SW480 (cell line): Measurements from ENCODE around the gene HOXC13.

Source experiments
- DNase-seq: peaks from one replicate; pipeline ENCODE4 v3.0.0-alpha.2; 2016; ENCODE audit warnings: low spot score

The HOXC13 gene

DNA sequence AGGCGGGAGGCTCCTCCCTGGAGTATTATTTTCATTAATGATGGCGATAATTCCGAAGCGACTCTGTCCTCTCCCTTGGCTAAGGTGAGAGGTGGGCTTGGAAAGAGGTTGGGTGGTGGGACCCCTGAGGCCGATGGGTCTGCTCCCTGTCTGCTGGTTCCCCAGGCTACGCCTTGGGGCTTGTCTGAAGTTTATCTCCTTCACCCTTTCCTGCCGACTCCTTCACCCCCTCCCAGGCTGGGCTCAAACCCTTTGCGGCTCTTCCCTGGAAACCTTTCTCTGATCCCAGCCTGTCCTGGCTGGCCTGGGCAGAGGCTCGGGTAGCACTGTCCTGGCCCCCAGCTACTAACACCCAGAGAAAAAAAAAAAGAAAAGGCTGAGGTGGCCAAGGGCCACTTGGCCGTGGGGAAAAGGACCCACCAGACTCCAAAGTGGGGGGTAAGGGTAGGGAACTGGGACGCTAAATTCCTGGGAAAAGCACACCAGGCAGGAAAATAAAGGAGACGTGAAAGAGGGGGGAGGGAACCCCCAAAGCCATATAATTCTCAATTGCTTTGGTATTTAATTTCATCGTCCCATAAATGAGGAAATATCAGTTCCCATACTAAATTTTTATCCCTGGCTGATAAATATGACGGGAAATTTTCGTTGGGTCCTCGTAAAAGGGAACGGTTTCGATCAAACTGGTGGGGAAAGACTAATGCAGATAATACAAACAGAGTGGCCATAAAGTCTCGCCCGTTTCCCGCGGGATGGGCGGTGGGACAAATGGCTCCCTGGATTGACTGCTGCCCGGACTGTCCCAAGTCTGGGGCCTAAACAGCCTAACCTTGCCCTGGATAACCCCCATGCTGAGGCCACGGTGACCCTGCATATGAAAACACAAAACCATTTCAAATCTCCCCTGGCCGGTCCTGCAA, 44.3 kb downstream of the HOXC13 start:
- DNase-seq: no peak

DNA sequence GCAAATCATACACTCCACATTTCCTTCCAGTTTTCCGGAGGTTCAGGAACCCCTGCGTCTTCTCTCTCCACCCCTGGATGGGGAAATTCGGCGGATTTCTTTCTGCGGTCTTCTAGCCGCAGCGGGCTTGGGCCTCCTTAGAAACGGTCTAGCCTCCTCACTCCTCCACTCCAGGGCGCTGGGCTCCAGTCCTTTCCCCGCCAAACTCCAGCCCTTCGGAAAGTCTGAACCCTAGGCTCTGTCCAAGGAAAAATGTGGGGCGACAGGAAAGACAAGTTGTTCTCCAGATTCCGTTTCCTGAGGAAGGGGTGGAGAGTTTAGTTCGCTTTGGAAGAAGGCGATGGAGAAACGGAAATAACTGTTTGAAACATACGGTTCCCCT, 44.9 kb downstream of the HOXC13 start:
- no peak for DNase-seq

DNA sequence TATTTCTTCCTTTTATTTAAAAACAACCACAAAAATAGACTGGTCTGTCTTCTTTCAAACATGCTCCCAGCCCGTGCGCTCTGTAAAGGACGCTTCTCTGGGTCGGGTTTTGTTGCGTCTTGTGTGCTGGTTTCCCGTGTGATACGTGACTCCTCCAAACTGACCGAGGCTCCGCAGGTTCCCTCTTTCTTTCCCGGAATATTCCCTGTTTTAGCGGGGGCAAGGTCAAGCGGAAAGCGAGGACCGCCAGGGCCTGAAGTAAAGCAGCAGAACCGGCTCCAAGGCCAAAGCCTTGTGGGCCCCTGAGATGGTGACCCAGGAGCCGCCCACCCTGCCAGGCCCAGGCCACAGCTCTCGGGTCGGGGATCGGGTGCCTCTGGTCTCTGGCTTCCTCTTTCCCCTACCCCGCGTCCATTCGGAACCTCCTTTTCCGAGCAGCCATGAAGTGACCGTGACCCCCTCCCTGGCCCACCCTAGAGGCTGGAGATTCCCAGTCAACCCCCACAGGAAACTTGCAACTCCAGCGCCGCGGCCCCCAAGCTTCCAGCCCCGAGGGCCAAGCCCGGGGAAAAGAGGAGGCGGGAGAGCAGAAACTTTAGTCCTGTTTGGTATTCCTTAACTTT, 45.4 kb downstream of the HOXC13 start:
- no peak for DNase-seq

DNA sequence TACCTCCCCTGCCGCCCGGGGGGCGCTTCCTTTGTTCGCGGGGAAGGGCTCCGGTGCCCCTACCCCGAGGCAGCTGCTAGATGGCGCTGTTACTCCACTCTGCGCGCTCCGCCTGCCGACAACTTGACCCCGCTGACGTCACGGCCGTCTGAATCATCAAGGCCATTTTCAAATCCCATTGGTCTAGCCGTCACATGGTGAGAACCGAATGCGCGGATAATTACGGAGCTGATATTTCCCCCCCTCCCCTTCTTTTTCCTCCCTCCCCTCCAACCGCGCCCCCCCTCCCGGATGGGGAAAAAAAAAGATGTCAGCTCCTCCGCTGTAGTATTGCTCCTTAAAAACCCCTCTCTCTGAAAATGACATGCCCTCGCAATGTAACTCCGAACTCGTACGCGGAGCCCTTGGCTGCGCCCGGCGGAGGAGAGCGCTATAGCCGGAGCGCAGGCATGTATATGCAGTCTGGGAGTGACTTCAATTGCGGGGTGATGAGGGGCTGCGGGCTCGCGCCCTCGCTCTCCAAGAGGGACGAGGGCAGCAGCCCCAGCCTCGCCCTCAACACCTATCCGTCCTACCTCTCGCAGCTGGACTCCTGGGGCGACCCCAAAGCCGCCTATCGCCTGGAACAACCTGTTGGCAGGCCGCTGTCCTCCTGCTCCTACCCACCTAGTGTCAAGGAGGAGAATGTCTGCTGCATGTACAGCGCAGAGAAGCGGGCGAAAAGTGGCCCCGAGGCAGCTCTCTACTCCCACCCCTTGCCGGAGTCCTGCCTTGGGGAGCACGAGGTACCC, 46.5 kb downstream of the HOXC13 start, which contains the start of gene HOXC10:
Gene HOXC10, plus strand, starts transcription at position 246 of the 791 bp plus-strand sequence. Its CDS starts 114 bp downstream, at position 360.
- peak; percentile 94 for DNase-seq

DNA sequence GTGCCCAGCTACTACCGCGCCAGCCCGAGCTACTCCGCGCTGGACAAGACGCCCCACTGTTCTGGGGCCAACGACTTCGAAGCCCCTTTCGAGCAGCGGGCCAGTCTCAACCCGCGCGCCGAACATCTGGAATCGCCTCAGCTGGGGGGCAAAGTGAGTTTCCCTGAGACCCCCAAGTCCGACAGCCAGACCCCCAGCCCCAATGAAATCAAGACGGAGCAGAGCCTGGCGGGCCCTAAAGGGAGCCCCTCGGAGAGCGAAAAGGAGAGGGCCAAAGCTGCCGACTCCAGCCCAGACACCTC, 47.0 kb downstream of the HOXC13 start:
- DNase-seq: no peak

DNA sequence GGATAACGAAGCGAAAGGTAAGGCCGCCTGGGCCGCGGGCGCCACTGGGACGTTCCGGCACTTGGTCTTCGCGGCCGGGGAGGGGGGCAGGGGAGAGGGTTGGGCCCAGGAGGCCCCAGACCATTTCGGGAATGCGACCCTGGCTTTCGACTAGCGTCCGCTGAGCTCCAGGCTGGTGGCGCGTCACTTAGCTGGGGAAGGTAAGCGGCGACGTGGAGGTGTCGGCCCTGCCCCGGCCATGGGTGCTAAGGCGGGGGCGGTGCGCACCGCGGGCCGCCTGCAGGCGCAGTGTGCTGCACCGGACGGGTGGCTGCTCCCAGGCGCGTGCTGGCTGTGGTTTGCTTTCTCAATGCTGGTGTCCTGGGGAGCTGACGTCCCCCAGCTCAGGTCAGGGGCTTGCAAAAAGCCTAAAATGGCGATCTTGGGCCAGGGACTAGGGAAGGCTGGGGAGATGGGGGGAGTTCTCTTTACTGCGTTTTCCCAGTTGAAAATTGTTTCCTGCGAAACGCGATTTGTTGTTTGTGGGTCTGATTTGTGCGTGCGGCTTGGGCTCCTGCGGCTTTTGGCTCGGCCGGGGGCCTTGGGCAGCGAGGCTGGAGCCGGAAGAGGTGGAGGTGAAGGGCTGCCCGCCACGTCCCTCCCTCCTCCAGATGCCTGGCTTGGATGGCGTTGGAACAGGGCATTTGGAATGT, 47.5 kb downstream of the HOXC13 start:
- DNase-seq: peak; percentile 49

DNA sequence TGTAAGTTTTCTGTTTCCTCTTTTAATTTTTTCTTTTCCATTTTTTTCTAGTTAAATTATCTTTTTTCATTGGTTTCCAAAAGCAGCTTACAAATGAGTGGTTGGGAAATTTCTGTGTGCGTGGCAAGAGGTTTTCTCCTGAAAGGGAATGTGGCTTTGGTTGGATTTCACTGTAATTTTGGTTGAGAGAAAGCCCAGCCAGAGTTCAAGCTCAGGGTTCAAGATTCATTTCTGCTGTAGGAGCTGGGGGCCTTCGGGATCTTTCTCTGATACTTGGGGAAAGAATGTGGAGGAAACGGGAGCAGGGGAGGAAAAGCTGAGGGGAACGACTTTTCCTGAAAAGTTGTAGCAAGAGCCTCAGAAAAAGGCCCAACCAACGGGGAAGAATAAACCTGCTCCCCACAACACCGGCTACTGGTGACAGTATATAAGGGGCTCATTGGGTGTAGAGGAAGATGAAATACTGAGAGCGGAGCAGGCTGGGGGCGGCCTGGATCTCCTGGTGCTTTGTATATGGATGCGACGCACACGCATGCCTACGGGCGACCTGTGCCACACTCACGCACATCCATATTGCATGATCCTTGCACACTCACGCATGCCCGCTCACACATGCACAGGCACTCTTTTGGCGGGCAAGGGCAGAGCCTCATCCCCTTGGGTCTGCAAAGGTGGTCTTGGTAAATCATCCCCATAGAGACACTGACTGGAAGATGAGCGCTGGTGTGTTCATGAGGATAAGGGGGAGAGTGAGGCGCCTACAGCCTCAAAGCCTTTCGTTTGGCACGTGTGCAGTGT, 48.3 kb downstream of the HOXC13 start:
- no peak for DNase-seq

DNA sequence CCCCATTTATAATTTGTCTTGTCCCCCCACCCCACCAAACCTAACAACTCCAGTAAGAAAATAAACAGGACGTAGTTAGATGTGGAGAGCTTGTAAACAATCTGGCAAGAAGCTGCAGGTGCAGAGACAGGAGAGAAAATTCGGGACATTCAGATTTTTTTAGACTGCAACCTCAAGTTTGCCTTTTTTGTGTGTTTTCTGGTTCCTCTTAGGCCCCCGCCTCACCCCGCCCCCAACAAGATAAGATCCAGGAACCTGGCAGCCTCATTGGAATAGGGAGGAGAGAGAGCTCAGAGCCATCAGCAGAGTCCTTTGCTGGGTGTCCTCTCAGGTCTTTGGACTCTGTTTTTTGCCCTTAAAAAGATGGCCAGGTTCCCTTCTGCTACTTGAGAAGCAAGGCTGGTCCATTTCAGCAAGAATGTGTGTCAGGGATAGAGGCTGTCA, 49.2 kb downstream of the HOXC13 start:
- DNase-seq: no peak

DNA sequence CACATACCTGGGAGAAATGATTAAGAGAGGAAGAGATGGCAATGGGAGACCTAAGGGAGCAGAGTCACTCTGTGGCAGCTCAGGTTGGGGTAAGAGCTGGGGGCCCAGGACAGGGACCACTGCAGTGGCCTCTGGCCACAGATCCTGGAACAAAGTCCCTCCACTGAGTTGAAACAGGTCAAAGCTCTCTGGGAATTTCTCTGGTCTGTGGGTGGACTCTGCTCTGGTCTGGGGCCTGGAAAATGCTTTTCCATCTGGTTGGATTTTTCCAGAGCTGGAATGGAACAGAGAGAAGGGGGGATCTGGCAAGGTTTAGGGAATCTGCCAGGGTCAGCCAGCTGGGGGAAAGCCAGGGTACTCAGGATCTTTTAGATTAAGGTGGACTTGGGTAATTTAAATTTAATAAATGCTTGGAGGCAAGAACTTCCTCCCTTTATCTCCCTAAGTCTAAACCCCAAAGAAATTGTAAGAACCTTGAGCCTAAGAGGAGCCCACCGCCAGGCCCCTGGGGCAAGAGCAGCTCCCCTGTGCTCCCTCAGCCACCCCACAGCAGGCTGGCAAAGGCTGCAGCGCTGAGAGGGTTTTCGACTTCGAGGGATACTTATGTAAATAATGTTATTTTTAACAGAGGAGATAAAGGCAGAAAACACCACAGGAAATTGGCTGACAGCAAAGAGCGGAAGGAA, 50.1 kb downstream of the HOXC13 start:
- no peak for DNase-seq

DNA sequence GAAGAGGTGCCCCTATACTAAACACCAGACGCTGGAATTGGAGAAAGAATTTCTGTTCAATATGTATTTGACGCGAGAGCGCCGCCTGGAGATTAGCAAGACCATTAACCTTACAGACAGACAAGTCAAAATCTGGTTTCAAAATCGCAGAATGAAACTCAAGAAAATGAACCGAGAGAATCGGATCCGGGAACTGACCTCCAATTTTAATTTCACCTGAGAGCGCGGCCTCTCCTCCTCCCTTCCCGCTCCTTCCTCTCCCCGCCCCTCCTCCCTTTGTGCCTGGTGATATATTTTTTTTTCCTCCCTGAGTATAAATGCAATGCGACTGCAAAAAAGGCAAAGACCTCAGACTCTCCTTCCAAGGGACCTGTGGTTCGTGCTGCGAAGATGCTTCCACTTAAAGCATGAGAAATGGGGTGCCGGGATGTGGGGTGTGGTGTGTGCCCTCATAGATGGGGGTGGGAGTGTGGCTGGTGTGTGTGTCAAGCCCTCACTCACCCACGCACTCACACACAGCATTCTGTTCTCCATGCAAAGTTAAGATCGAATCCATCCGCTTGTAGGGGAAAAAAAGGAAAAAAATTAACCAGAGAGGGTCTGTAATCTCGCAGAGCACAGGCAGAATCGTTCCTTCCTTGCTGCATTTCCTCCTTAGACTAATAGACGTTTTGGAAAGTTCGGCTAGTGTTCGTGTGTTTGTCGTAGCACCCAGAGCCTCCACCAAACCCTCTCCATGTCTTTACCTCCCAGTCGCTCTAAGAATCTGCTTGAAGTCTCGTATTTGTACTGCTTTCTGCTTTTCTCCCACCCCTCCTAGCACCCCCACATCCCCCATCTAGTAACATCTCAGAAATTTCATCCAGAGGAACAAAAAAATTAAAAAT, 50.8 kb downstream of the HOXC13 start:
- DNase-seq: peak; percentile 68

DNA sequence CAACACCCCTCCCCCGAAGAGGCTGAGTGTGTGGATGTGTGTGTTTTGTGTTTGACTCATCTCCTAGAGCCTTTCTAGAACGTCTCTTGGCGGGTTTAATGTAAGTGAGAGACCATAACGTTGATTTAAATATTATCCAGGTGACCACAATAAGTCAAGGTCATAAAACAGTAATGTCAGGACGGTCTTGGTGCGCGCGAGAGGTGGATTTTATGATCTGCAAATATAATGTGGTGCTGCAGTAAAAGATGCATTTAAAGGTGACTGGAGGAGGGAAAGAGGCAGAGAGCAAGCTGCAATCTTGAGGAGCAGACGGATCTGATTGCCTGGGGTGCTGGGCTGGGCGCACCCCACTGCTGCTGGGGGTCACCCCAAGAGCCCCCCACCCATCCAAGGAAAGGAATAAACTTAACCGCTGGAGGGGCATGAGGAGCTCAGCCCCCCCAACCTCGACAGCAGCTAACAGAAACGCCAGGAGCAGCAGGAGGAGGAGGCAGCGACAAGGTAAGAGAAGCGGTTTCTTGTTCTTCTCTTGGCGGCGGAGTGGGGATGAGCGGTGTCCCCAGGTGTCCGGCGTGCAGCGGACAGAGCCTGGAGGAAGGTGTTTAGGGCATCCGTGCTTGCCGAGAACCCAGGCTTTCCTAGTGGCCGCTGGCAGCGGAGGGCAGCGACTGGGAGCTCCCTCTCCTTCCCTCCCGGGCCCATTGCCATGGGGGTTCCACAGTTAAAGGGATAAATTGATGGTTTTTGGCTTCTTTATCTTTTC, 51.9 kb downstream of the HOXC13 start:
- no peak for DNase-seq

DNA sequence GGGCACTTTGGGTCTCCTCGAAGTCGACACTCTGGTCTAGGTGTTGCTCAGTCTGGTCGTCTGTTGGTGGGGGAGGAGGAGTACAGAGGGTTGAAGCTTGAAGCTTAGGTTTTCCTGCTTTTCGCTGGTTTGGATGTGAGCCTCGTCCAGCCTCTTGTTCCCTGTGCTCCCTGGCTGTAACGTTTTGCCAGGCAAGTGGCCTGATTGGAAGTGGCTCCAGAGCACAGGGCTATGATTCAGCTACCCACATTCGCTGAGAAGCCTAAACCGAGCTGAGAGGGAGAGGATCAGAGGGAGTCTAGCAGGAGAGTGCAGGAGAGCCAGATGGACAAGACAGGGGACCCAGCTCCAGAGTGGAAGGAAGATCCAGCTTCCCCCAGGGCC, 52.4 kb downstream of the HOXC13 start:
- DNase-seq: no peak

DNA sequence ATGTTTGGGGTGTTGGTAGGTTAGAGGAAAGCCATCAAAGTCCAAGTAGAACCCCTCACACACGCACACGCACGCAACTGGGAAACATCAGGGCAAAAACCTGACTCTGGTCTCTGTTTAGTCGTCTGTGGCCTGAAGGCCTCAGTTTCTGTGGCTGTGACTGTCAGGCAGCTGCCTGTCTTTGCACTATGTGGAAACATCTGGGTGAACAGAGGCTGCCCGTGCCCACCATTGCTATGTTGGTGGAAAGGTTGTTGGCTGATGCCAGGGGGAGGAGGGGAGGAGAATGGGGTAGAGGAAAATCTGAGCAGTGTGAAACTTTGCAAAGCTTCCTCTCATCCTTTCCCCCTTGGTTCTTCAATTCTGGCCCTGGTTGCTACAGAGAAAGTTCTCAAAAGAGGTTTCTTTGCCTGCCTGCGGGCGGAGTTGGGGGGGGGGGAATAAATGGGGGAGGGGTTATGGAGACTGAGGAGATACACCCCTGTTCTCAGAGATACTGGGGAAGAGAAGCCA, 53.8 kb downstream of the HOXC13 start:
- DNase-seq: no peak

DNA sequence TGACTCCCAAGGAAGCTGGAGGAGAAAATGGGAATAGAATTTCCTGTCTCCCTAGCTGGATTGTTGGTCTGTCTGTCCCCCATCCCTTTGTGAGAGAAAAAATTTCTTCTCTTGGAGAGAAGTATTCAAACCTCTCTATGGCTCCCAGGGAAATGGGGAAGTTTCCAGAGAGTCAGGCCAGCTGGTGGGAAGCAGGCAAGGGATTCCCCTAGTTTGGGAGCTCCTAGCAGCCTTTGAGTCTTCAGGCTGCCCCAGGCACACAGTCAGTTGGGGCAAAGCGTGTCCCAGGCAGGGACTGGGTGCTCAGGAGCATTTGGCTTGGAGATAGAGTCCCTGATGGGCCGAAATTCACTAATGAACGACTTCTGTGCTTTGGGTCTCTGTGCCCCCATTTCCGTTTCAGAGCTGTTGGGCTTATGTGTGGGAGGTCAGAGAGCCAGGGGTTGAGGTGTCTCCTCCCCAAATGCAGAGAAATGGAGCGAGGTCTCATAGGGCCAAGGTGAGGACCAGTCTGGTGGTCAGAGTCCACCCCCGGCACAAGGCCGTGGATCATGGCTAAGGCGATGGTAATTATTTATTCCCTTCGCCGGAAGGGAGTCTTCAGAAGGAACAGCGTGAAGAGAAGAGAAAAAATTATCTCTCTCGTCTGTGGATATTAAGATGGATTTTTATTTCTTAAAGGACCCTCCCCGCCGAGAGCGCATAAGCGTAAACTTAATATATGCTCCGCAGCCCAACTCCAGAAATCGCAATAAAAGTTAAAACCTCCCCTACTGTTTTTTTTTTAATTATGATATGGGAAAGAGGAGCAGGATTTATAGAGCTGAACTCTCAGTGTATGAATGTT, 54.8 kb downstream of the HOXC13 start:
- no peak for DNase-seq

DNA sequence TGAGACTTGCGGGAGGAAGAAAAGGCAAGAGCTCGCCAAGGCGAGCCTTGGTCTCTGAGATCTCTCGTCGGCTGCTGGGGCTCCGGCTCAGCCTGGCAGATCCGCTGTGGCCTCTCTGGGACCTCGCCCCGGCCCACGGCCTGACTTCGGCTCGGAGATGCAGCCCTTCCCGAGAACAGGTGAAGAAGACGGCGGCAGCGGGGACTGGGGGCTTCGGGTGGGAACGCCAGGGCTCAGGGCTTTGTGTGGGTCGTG, 55.3 kb downstream of the HOXC13 start:
- no peak for DNase-seq

DNA sequence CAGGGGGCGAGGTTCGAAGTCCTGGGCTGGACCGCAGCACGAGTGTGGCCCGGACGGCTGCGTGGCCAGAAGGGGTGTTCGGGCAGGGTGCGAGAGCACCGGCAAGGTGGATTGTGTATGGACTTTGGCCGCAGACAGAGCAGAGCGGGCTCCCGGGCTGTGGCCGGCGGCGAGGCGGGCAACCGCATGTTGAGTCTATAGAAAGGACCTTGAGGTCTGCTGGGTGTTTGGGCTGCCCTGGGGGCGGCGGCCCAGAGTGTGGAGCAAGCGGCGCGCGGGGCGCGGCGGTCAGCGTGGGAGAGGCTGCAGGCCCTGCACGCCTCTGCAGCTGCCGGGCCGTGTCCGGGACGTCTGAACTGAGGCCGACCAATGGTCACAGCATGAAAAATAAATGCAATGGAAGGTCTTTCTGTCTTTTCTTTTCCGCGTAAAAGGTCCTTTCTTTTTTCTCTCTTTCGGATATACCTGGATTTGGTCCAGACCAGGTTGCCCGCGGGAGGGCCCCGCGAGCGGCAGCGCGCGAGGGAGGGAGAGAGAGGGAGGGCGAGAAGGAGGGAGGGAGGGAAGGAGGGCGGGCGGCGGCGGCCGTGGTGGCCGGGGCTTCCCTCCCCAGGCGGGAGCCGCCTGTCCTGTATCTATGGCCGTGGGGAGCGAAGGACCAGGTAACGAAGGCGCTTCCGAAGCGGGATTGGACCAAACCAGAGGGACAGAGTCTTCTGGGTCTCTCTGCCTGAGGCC, 55.8 kb downstream of the HOXC13 start:
- peak; percentile 51 for DNase-seq

DNA sequence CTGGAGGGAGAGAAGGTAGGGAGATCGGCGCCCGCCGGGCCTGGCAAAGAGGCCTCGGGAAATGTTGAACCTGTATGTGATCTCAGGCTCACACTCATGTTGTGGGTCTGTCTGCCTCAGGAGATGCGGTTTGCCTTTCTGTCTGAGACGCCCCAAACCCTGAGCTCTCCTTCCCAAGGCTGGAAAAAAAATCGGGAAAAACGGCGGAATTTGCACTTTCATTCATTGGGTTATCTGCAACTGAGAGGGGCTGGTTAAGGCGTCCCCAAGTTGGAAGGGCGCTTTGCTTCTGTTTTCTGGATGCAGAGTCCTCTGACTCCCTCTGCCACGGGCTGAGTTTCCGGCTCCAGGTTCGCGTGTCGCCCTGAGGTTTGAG, 56.4 kb downstream of the HOXC13 start:
- peak; percentile 46 for DNase-seq
